Skeletal muscle satellite cell (primary cell): ENCODE measurements around the gene CD81. TPM values are rescaled to one million over a fixed set of nuclear protein-coding genes. Genes with fewer than 3 reads are reported as not detected.
"Not testable (repeated sequence)": the region's sequence is repeated elsewhere in the genome, so short reads cannot be mapped to it uniquely, and the experiment has no call there.

Experiments used
- H3K27me3 ChIP-seq: 2 replicates; pipeline ENCODE4 v1.7.0; 2013; ENCODE audit warnings: low read length; ENCODE audit not compliant: control insufficient read depth, insufficient read depth
- H3K36me3 ChIP-seq: 2 replicates; pipeline ENCODE4 v1.7.0; 2013; ENCODE audit warnings: mild to moderate bottlenecking, control low read depth, low read length; ENCODE audit not compliant: insufficient read depth
- H3K4me1 ChIP-seq: 2 replicates; pipeline ENCODE4 v1.7.0; 2013; ENCODE audit warnings: low read length; ENCODE audit not compliant: control insufficient read depth, insufficient read depth
- H3K4me2 ChIP-seq: 2 replicates; pipeline ENCODE4 v1.7.0; 2013; ENCODE audit warnings: mild to moderate bottlenecking, low read length
- H3K4me3 ChIP-seq: 2 replicates; pipeline ENCODE4 v1.7.0; 2013; ENCODE audit warnings: low read length
- H3K9ac ChIP-seq: 2 replicates; pipeline ENCODE4 v1.7.0; 2013; ENCODE audit warnings: mild to moderate bottlenecking, low read depth, low read length, moderate library complexity
- H3K9me3 ChIP-seq: replicated peaks from 2 replicates; pipeline ENCODE4 v1.7.0; 2013; ENCODE audit warnings: mild to moderate bottlenecking, control low read depth, low read length
- total RNA-seq: library from RNA; depleted of rRNA; stranded (reverse); fragments of >200 nt; gene quantifications from 2 replicates; pipeline ENCODE4 v1.2.3, GENCODE V29; 2012; rRNA removed

CD81 gene
- total RNA-seq, result 194 and 241 TPM in 2 replicates

- Histone ChIP-seq H3K36me3 (no peaks in the 10 kb centered on the region), H3K4me1 (peaks cover 29% of the 10 kb centered on the region), H3K4me2 (peak within 1 kb of the TSS; percentile 94), H3K4me3 (peak within 1 kb of the TSS; percentile 88), H3K27me3 (no peaks in the 10 kb centered on the region), H3K9ac (peak within 1 kb of the TSS; percentile 94), H3K9me3 (no peaks in the 10 kb centered on the region)
Observed at GRCh38 chr11:2376751-2377451, at the start of gene CD81. Gene CD81, plus strand, starts transcription at chr11:2377310. Its CDS starts 240 bp downstream, at chr11:2377550.

GRCh38 chr11:2328021-2328420 is 49.1 kb upstream of the CD81 start:
- Histone ChIP-seq H3K27me3 (peaks cover 8% of the 10 kb centered on the region), H3K36me3 (no peaks in the 10 kb centered on the region), H3K9me3 (no peaks in the 10 kb centered on the region), H3K9ac (no peak overlapping the region), H3K4me1 (no peaks in the 10 kb centered on the region), H3K4me3 (no peak overlapping the region), H3K4me2 (no peak overlapping the region)

- Histone ChIP-seq H3K4me1 (no peaks in the 10 kb centered on the region), H3K4me3 (no peak overlapping the region), H3K4me2 (no peak overlapping the region), H3K9me3 (no peaks in the 10 kb centered on the region), H3K27me3 (peaks cover 8% of the 10 kb centered on the region), H3K36me3 (no peaks in the 10 kb centered on the region), H3K9ac (no peak overlapping the region)
Observed at GRCh38 chr11:2328656-2329354, 48.3 kb upstream of the CD81 start.

- Histone ChIP-seq H3K4me1 (no peaks in the 10 kb centered on the region), H3K36me3 (no peaks in the 10 kb centered on the region), H3K9ac (no peak overlapping the region), H3K4me2 (no peak overlapping the region), H3K4me3 (no peak overlapping the region), H3K9me3 (no peaks in the 10 kb centered on the region), H3K27me3 (peaks cover 8% of the 10 kb centered on the region)
Observed at GRCh38 chr11:2329551-2329950, 47.6 kb upstream of the CD81 start.

GRCh38 chr11:2330696-2331095 is 46.4 kb upstream of the CD81 start:
- H3K27me3 ChIP-seq, result peaks cover 8% of the 10 kb centered on the region
- no peaks in the 10 kb centered on the region for H3K36me3 ChIP-seq
- H3K4me3 ChIP-seq, result no peak overlapping the region
- no peak overlapping the region for H3K9ac ChIP-seq
- H3K4me1 ChIP-seq, result no peaks in the 10 kb centered on the region
- H3K9me3 ChIP-seq, result no peaks in the 10 kb centered on the region
- no peak overlapping the region for H3K4me2 ChIP-seq

- H3K36me3 ChIP-seq, result no peaks in the 10 kb centered on the region
- no peaks in the 10 kb centered on the region for H3K4me1 ChIP-seq
- peaks cover 11% of the 10 kb centered on the region for H3K27me3 ChIP-seq
- H3K9me3 ChIP-seq, result no peaks in the 10 kb centered on the region
- H3K4me3 ChIP-seq, result no peak overlapping the region
- no peak overlapping the region for H3K9ac ChIP-seq
- H3K4me2 ChIP-seq, result no peak overlapping the region
Observed at GRCh38 chr11:2331404-2331803, 45.7 kb upstream of the CD81 start.

GRCh38 chr11:2332569-2332968 is 44.5 kb upstream of the CD81 start:
- H3K36me3 ChIP-seq, H3K4me2 ChIP-seq, H3K4me3 ChIP-seq, H3K9me3 ChIP-seq, H3K9ac ChIP-seq, H3K4me1 ChIP-seq: not testable (repeated sequence)
- H3K27me3 ChIP-seq, result peaks cover 22% of the 10 kb centered on the region

GRCh38 chr11:2333486-2334205 is 43.5 kb upstream of the CD81 start:
- not testable (repeated sequence) for H3K9me3 ChIP-seq, H3K9ac ChIP-seq, H3K4me2 ChIP-seq, H3K36me3 ChIP-seq, H3K4me3 ChIP-seq, H3K4me1 ChIP-seq
- peaks cover 28% of the 10 kb centered on the region for H3K27me3 ChIP-seq

- not testable (repeated sequence) for H3K4me3 ChIP-seq, H3K9me3 ChIP-seq, H3K36me3 ChIP-seq, H3K9ac ChIP-seq, H3K4me1 ChIP-seq, H3K4me2 ChIP-seq
- peaks cover 25% of the 10 kb centered on the region for H3K27me3 ChIP-seq
Observed at GRCh38 chr11:2335286-2335685, 41.8 kb upstream of the CD81 start.

GRCh38 chr11:2338760-2339159 is 38.4 kb upstream of the CD81 start:
- peaks cover 44% of the 10 kb centered on the region for H3K27me3 ChIP-seq

GRCh38 chr11:2342557-2342956 is 34.6 kb upstream of the CD81 start:
- Histone ChIP-seq H3K4me2 (no peak overlapping the region), H3K27me3 (peaks cover 37% of the 10 kb centered on the region), H3K4me1 (no peaks in the 10 kb centered on the region), H3K36me3 (no peaks in the 10 kb centered on the region), H3K4me3 (no peak overlapping the region), H3K9ac (no peak overlapping the region), H3K9me3 (no peaks in the 10 kb centered on the region)

More at GRCh38 chr11:2338760-2339159, 38.4 kb upstream of the CD81 start:
- H3K9ac ChIP-seq, H3K9me3 ChIP-seq, H3K4me3 ChIP-seq, H3K4me2 ChIP-seq, H3K36me3 ChIP-seq, H3K4me1 ChIP-seq: not testable (repeated sequence)
